Measurements from ENCODE around the gene KIF3C.

Gene KIF3C

DNA sequence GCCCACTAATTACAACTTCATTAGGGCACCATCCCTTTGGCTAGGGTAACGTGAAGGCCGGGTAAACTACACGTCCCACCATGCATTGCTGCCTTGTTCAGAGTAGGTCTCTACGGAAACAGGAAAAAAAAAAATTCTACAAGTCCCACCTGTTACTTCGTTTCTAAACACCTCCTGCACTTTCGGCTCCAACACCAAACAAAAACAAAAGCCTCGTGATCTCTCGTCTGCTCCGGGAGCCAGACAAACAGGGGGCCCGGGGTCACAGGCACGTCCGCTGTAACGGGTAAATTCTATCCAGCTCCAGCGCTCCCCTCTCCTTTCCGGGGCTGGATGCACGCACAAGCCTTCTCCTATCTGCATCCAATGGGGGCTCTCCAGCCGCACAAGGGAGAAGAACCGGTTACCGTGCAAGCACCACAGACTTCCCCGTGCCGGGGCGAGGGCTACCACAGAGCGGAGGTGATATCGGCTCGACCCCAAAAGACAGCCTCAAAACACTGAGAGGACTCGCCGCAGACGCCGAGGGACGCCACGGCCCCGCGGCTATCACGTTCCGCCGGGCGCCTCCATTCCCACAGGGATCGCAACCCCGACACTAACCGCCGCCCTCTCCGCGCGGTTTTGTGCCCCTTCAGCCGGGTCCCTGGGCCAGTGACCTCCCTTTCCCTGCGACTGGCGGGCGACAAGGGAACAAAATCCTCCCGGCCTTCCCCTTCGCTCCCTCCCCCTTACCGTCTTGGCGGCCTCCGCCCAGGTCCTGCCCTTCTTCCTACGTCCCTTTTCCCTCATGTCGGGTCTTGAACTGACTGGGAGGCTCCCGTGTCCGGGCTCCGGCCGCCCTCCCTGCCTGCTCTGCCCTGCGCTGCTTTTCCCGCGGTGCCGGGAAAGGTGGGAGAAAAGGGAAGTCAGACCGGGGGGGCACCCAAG lies 104.6 kb downstream of the KIF3C start:
- peak; percentile 64 for DNase-seq (ENCODE audit: low spot score)

Measured in kidney capillary endothelial cell (primary cell).